Heart left ventricle (tissue), 13 donors: ENCODE results near the gene MYO1G.

ENCODE experiments used
- POLR2A ChIP-seq, 2 donors: fragments of 450-650 bp; IDR thresholded peaks; one replicate each; pipeline ENCODE4 v1.6.1; 2017; ENCODE audit warnings: antibody characterized with exemption in 2 of 2, mild to moderate bottlenecking in 2 of 2, moderate library complexity in 2 of 2
- TF ChIP-seq, protein P1 (sequence below), 12 donors: fragments of 200-600 bp; sonication (generic) in 4 of 12; IDR thresholded peaks; one replicate each; pipeline versions ENCODE4 v1.5.0 to v1.8.0; 2018 to 2022; ENCODE audit warnings: antibody characterized with exemption in 12 of 12, mild to moderate bottlenecking in 5 of 12
- donor health status: ischemic (EF 13 %, LVEDD 7.1; RV severe dilation, severe dysfunction).
- donor health status: DM: no; HTN: yes; CAD: no.
- donor health status: DM: no; HTN: no; CAD: no.
- donor health status: ischemic (EF 25% LVEDD 6.9; RV normal size, moderate dysfunction).
- donor health status: ischemic (EF 25% LVEDD 5.7; RV mildly dilated, moderate dysfunction).
- donor health status: ischemic (EF 35%, LVEDD 5.7; RV mildly dilated, moderate dysfunction).
- donor health status: nonischemic (EF 11% LVEDD 7.7; RV severe dilation, severe dysfunction).
- donor health status: DM: yes; HTN: yes; CAD: no.
- donor health status: PGD.
- donor health status: ischemic (EF 29% LVEDD 5.4; RV normal size, mild dysfunction).
- donor health status: nonischemic (EF 23%, LVEDD 6.1; RV moderate dilation, normal function).

GRCh38 chr7:44998153-44998871 lies 19.5 kb upstream of the MYO1G start:
- TF ChIP-seq, protein P1, sequence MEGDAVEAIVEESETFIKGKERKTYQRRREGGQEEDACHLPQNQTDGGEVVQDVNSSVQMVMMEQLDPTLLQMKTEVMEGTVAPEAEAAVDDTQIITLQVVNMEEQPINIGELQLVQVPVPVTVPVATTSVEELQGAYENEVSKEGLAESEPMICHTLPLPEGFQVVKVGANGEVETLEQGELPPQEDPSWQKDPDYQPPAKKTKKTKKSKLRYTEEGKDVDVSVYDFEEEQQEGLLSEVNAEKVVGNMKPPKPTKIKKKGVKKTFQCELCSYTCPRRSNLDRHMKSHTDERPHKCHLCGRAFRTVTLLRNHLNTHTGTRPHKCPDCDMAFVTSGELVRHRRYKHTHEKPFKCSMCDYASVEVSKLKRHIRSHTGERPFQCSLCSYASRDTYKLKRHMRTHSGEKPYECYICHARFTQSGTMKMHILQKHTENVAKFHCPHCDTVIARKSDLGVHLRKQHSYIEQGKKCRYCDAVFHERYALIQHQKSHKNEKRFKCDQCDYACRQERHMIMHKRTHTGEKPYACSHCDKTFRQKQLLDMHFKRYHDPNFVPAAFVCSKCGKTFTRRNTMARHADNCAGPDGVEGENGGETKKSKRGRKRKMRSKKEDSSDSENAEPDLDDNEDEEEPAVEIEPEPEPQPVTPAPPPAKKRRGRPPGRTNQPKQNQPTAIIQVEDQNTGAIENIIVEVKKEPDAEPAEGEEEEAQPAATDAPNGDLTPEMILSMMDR (IDR thresholded peaks at IDR 0.05), result no peak
- no peak for TF ChIP-seq POLR2A (IDR thresholded peaks at IDR 0.05)
